MM.1S (cell line): ENCODE measurements around the gene XRCC5.

ENCODE experiments used
- DNase-seq: peaks from one replicate; pipeline ENCODE4 v3.0.0-alpha.2; 2015
- H2AFZ ChIP-seq: fragments of 300-600 bp; sonication (generic); 2 replicates; pipeline ENCODE4 v1.6.0; 2016; ENCODE audit warnings: antibody characterized with exemption, low read length
- H3F3A ChIP-seq: fragments of 300-600 bp; sonication (generic); 2 replicates; pipeline ENCODE4 v1.6.1; 2016; ENCODE audit warnings: mild to moderate bottlenecking, antibody characterized with exemption, low read length, moderate library complexity, mixed read lengths; ENCODE audit not compliant: insufficient read depth
- H3K27ac ChIP-seq: fragments of 300-600 bp; sonication (generic); 2 replicates; pipeline ENCODE4 v1.5.1; 2016; ENCODE audit warnings: mild to moderate bottlenecking, low read length
- H3K27me3 ChIP-seq: fragments of 300-600 bp; sonication (generic); replicated peaks from 2 replicates; pipeline ENCODE4 v1.6.0; 2016; ENCODE audit warnings: low read length; ENCODE audit not compliant: insufficient read depth
- H3K36me3 ChIP-seq: fragments of 300-600 bp; sonication (generic); replicated peaks from 2 replicates; pipeline ENCODE4 v1.6.1; 2016; ENCODE audit warnings: mild to moderate bottlenecking, low read length, mixed read lengths; ENCODE audit not compliant: insufficient read depth
- H3K4me1 ChIP-seq: fragments of 300-600 bp; sonication (generic); 2 replicates; pipeline ENCODE4 v1.6.1; 2016; ENCODE audit warnings: low read length, mixed read lengths
- H3K4me2 ChIP-seq: fragments of 300-600 bp; sonication (generic); 2 replicates; pipeline ENCODE4 v1.6.0; 2016; ENCODE audit warnings: low read depth, low read length
- H3K4me3 ChIP-seq: fragments of 300-600 bp; sonication (generic); 2 replicates; pipeline ENCODE4 v1.5.1; 2016; ENCODE audit warnings: low read length, mixed read lengths
- H3K79me2 ChIP-seq: fragments of 300-600 bp; sonication (generic); 2 replicates; pipeline ENCODE4 v1.6.1; 2016; ENCODE audit warnings: mixed run types, low read length, mixed read lengths
- H3K9ac ChIP-seq: fragments of 300-600 bp; sonication (generic); 2 replicates; pipeline ENCODE4 v1.6.1; 2016; ENCODE audit warnings: low read length, mixed read lengths
- H3K9me2 ChIP-seq: fragments of 300-600 bp; sonication (generic); replicated peaks from 2 replicates; pipeline ENCODE4 v1.6.1; 2016; ENCODE audit warnings: mild to moderate bottlenecking, low read length, mixed read lengths; ENCODE audit not compliant: insufficient read depth
- H3K9me3 ChIP-seq: fragments of 300-600 bp; sonication (generic); replicated peaks from 2 replicates; pipeline ENCODE4 v1.6.1; 2016; ENCODE audit warnings: mild to moderate bottlenecking, low read length, mixed read lengths; ENCODE audit not compliant: insufficient read depth
- H4K20me1 ChIP-seq: fragments of 300-600 bp; sonication (generic); 2 replicates; pipeline ENCODE4 v1.6.1; 2016; ENCODE audit warnings: mild to moderate bottlenecking, low read length, moderate library complexity, mixed read lengths; ENCODE audit not compliant: insufficient read depth
- EZH2 ChIP-seq: fragments of 300-600 bp; sonication (generic); optimal IDR thresholded peaks from 2 replicates; pipeline ENCODE3; 2017; ENCODE audit warnings: low read depth, mild to moderate bottlenecking, antibody characterized with exemption, low read length, mixed read lengths
- EZH2phosphoT487 ChIP-seq: fragments of 300-600 bp; sonication (generic); IDR thresholded peaks from 2 replicates; pipeline ENCODE4 v1.6.1; 2018; ENCODE audit warnings: antibody characterized with exemption, low read length
- TF ChIP-seq, protein P1 (sequence below): fragments of 300-600 bp; sonication (generic); IDR thresholded peaks from 2 replicates; pipeline ENCODE4 v1.5.1; 2016; ENCODE audit warnings: antibody characterized with exemption, low read length, mixed read lengths

XRCC5 gene

DNA sequence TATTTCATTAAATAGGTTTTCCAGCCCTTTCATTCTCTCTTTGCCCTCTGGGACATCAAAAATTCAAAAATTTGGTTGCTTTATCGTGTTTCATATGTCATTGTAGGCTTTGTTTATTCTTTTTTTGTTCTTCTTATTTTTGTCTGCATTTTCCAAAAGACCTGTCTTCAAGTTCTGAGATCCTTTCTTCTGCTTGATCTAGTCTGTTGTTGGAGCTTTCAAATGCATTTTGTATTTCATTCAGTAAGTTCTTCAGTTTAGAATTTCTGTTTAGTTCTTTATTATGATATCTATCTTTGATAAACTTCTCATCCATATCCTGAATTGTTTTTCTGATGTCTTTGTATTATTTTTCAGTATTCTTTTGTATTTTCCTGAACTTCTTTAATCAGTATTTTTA lies 123.6 kb downstream of the XRCC5 start:
- no peaks in the 10 kb centered on the region for H3K9me3 ChIP-seq
- no peak overlapping the region for H3K9ac ChIP-seq
- H3K36me3 ChIP-seq: 0 out of 2 replicates have a peak, but pooled peaks cover 2% of the 10 kb centered on the region
- H3K4me2 ChIP-seq: no peak overlapping the region
- no peak overlapping the region for H3K27ac ChIP-seq
- no peaks in the 10 kb centered on the region for H3K4me1 ChIP-seq
- TF ChIP-seq EZH2phosphoT487 (no peak), EZH2 (no peak)
- TF ChIP-seq, protein P1, sequence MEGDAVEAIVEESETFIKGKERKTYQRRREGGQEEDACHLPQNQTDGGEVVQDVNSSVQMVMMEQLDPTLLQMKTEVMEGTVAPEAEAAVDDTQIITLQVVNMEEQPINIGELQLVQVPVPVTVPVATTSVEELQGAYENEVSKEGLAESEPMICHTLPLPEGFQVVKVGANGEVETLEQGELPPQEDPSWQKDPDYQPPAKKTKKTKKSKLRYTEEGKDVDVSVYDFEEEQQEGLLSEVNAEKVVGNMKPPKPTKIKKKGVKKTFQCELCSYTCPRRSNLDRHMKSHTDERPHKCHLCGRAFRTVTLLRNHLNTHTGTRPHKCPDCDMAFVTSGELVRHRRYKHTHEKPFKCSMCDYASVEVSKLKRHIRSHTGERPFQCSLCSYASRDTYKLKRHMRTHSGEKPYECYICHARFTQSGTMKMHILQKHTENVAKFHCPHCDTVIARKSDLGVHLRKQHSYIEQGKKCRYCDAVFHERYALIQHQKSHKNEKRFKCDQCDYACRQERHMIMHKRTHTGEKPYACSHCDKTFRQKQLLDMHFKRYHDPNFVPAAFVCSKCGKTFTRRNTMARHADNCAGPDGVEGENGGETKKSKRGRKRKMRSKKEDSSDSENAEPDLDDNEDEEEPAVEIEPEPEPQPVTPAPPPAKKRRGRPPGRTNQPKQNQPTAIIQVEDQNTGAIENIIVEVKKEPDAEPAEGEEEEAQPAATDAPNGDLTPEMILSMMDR: no peak
- H3K79me2 ChIP-seq: no peaks in the 10 kb centered on the region
- no peak for DNase-seq
- no peaks in the 10 kb centered on the region for H4K20me1 ChIP-seq
- H3K9me2 ChIP-seq: no peaks in the 10 kb centered on the region
- no peaks in the 10 kb centered on the region for H3F3A ChIP-seq
- H3K4me3 ChIP-seq: no peak overlapping the region
- no peaks in the 10 kb centered on the region for H3K27me3 ChIP-seq
- H2AFZ ChIP-seq: no peak overlapping the region

DNA sequence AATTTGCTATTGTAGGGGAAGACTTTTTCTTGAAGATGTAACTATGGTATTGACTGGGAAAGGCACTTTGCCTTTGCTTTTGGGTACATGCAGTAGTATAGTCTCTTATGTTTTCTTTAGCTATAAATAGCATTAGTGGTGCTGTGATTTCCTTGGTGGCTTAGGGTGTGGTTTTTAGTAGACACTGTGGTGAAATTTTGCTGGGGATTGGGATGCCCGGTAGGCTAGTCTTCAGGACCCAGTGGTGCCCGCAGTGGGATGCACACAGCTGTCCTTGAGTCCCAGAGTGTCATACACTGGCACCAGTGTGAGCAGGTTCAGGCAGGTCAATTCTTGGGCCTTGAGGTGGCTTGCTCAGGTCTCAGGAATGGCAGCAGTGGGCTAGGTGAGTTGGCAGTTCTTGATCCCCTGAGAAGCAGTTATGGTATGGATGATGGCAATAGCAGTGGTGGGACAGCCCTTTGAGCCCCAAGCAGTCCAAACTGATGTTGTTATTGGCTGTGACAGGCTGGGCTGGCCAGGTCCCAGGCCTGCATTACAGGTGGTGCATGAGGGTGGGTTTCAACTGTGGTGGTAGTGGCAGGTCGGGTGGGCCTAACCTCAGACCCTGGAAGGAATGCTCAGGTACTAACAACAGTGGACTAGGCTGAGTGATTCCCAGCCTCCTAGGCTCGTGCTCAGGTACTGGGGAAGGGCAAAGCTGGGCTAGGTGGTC lies 124.3 kb downstream of the XRCC5 start:
- DNase-seq: no peak
- Histone ChIP-seq H3K4me2 (no peak overlapping the region), H3K9me3 (no peaks in the 10 kb centered on the region), H3K79me2 (no peaks in the 10 kb centered on the region), H3K27me3 (no peaks in the 10 kb centered on the region), H3K27ac (no peak overlapping the region), H3F3A (no peaks in the 10 kb centered on the region), H2AFZ (no peak overlapping the region), H4K20me1 (no peaks in the 10 kb centered on the region), H3K9me2 (no peaks in the 10 kb centered on the region), H3K9ac (no peak overlapping the region), H3K36me3 (0 out of 2 replicates have a peak, but pooled peaks cover 2% of the 10 kb centered on the region), H3K4me1 (no peaks in the 10 kb centered on the region), H3K4me3 (no peak overlapping the region)
- TF ChIP-seq EZH2: no peak
- TF ChIP-seq, protein P1: no peak
- TF ChIP-seq EZH2phosphoT487: no peak

DNA sequence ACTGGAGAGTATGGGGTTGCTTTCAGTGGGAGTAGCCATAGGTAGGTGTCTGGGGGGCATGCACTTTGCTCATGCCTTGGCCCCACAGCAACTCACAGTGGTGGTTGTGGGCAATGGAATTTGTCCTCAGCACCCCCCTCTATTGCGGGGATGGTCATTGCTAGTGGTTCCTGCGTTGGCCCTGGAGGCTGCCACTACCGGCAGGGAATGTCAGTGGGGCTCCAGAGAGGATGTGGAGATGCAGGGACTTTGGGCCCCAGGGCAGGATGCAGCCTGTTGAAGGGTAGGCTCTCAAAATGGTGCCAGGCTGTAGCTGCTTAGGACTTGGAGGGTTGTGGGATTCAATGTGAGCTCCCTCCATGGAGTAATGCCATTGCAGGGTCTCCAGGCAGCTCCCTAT lies 125.0 kb downstream of the XRCC5 start:
- no peak for DNase-seq
- no peak overlapping the region for H3K4me2 ChIP-seq
- no peak overlapping the region for H3K27ac ChIP-seq
- no peaks in the 10 kb centered on the region for H3F3A ChIP-seq
- no peaks in the 10 kb centered on the region for H3K9me2 ChIP-seq
- H3K79me2 ChIP-seq: no peaks in the 10 kb centered on the region
- H2AFZ ChIP-seq: no peak overlapping the region
- H3K4me3 ChIP-seq: no peak overlapping the region
- no peak for TF ChIP-seq EZH2
- TF ChIP-seq, protein P1: no peak
- no peak for TF ChIP-seq EZH2phosphoT487
- no peaks in the 10 kb centered on the region for H3K27me3 ChIP-seq
- H3K4me1 ChIP-seq: no peaks in the 10 kb centered on the region
- H3K9ac ChIP-seq: no peak overlapping the region
- no peaks in the 10 kb centered on the region for H3K9me3 ChIP-seq
- no peaks in the 10 kb centered on the region for H4K20me1 ChIP-seq
- 0 out of 2 replicates have a peak, but pooled peaks cover 2% of the 10 kb centered on the region for H3K36me3 ChIP-seq
